DMS114 treated with DMSO at 0.1 percent for 48 hours (cell line): ENCODE data around the gene UCN3.
"Not testable (repeated sequence)": the region's sequence is repeated elsewhere in the genome, so short reads cannot be mapped to it uniquely, and the experiment has no call there.

Experiments used
- DNase-seq: peaks from one replicate; lab custom pipeline; 2025; ENCODE audit not compliant: unreplicated experiment; lab: John Stamatoyannopoulos, UW

UCN3 gene

GRCh38 chr10:5404208-5405041, 39.7 kb downstream of the UCN3 start, which contains the start of gene TUBAL3:
TSS of gene TUBAL3 (minus strand) at chr10:5404828. CDS start at chr10:5404792, 36 bp downstream.
- no peak for DNase-seq

DNA sequence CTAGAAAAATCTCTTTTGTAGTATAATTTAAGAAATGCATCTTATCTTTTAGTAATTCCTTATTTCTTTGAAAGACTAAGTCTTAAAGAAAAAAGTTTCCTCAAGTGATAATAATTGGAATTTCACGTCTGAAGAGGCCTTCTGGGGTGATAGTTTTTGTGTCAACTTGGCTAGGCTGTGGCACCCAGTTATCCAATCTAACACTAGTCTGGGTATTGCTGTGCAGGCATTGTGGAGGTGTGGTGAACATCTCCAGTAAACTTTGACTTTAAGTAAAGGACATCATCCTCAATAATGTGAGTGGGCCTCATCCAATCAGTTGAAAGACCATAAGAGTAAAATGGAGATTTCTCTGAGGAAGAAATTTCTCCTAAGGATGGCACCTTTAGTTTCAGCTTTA, 42.2 kb downstream of the UCN3 start:
- no peak for DNase-seq

DNA sequence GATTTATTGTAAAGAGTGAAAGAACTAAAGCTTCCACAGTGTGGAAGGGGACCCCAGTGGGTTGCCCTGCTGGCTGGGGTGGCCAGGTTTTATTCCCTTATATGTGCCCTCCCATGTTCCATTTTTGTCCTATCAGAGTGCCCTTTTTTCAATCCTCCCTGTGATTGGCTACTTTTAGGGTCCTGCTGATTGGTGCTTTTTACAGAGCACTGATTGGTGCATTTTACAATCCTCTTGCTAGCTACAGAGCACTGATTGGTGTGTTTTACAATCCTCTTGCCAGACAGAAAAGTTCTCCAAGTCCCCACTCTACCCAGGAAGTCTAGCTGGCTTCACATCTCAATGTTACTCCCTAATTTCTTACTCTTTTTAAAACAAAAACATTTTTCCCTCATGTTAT, 46.0 kb downstream of the UCN3 start:
- not testable (repeated sequence) for DNase-seq

GRCh38 chr10:5411941-5412276, 47.1 kb downstream of the UCN3 start:
- no peak for DNase-seq

- DNase-seq: peak; percentile 88
Measured at GRCh38 chr10:5412277-5412941, 47.6 kb downstream of the UCN3 start, which contains the start of gene NET1. TSS of gene NET1 (plus strand) at chr10:5412557. CDS start at chr10:5412693, 136 bp downstream.

DNA sequence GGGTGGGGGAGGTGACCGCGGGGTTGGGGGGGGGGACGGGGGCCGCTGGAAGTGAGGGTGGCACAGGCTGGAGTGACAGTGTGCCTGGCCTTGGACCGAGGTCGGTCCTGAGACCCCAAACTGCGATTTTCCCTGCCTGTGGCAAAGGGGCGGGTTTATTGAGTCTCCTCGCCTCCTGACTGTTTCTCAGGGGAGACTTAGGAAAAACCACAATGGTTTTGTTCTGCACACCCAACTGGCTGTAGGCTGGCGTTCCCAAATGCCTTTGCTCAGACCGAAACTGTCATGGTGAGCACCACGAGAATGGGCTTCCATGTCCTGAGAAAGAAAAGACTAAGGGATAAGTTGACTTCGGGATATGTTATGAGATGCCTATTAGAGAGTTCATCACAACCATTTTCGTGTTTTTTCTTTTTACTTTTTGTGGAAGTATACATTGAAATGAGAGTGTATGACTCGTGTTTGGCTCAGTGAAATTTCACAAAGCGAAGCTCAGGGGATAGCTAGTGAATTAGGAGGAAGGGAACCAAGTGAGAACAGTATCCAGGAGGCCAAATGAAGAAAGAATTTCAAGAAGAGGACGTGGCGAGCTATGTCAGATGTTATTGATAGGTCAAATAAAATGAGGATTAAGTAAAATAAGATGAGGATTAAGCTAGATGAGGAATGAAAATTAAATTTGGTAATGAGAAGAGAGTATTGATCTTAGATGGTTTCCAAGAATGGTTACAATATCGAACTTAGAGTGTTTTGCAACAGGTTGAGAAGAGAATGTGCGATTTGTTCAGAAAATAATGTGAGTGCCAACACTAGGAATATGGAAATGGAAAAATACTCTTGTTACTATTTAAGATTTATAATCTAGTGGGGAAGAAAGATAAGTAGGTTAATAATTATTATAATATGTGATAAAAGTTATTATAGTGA, 48.5 kb downstream of the UCN3 start:
- DNase-seq: peak; percentile 31

DNA sequence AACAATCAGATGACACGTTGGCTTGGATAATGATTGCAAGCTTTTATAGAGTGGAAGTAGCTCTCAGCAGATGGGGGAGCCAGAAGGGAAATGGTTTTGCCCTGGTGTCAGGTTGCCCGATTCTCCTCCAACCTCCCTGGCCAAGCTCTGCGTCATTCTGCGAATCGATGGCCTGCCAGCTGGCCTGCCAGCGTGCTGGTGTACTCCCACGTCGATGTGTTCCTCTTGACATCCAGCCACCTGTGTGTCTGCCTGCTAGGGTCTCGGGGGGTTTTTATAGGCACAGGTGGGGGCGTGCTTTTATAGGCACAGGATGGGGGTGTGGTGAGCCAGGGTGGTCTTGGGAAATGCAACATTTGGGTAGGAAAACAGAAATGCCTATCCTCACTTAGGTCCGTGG, 52.2 kb downstream of the UCN3 start:
- DNase-seq: no peak

- DNase-seq: no peak
Measured at GRCh38 chr10:5418584-5418983, 53.8 kb downstream of the UCN3 start.

DNA sequence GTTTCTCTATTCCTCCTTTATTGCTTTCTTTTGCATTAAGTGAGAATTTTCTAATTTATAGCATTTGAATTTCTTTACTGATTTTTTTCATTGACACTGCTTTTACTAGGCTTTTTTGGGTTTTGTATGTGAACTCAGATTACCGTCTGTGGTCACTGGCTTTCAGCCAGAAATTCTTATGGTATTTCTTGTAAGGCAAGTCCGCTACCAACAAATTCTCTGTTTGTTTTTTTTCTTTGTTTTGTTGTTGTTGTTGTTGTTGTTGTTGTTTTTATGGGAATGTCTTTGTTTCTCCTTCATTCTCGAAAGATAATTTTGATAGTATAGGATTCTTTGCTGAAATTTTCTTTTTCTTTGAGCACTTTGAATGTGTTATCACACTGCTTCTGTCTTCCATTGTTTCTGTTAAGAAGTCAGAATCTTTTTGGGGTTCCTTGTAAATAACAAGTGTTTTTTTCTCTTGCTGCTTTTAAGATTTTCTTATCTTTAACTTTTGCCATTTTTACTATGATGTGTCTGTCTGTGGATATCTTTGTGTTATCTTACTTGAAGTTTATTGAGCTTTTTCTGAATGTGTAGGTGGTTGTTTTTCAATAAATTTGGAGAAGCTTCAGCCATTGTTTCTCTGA, 54.8 kb downstream of the UCN3 start:
- no peak for DNase-seq

- DNase-seq: no peak
Measured at GRCh38 chr10:5423771-5424170, 59.0 kb downstream of the UCN3 start.
